H9 (cell line): ENCODE results near the gene NEK11. TPM values are rescaled to one million over a fixed set of nuclear protein-coding genes. Genes with fewer than 3 reads are reported as not detected.

ENCODE experiments used
- DNase-seq: peaks from one replicate; pipeline ENCODE4 v3.0.0-alpha.2; 2017
- H2AFZ ChIP-seq: one replicate; pipeline ENCODE4 v1.6.1; 2013; ENCODE audit warnings: mild to moderate bottlenecking, low read length, control low read depth, moderate library complexity
- H2AK5ac ChIP-seq: 2 replicates; pipeline ENCODE4 v1.6.1; 2013; ENCODE audit warnings: low read length, control low read depth, mixed read lengths; ENCODE audit not compliant: insufficient read length
- H2BK120ac ChIP-seq: one replicate; pipeline ENCODE4 v1.6.1; 2013; ENCODE audit warnings: low read depth, mild to moderate bottlenecking, low read length, control low read depth, inconsistent platforms; ENCODE audit not compliant: poor library complexity, severe bottlenecking
- H2BK12ac ChIP-seq: 2 replicates; pipeline ENCODE4 v1.6.1; 2013; ENCODE audit warnings: low read length, control low read depth, mixed read lengths, low read depth; ENCODE audit not compliant: insufficient read length
- H2BK15ac ChIP-seq: 2 replicates; pipeline ENCODE4 v1.6.1; 2013; ENCODE audit warnings: low read depth, low read length, control low read depth
- H2BK20ac ChIP-seq: one replicate; pipeline ENCODE4 v1.6.1; 2013; ENCODE audit warnings: low read depth, mild to moderate bottlenecking, low read length, control low read depth, inconsistent platforms; ENCODE audit not compliant: poor library complexity, severe bottlenecking
- H2BK5ac ChIP-seq: 2 replicates; pipeline ENCODE4 v1.6.1; 2013; ENCODE audit warnings: low read length, control low read depth, mixed read lengths; ENCODE audit not compliant: insufficient read length
- H3K14ac ChIP-seq: 2 replicates; pipeline ENCODE4 v1.6.1; 2013; ENCODE audit warnings: low read length, control low read depth; ENCODE audit not compliant: insufficient read depth
- H3K18ac ChIP-seq: 2 replicates; pipeline ENCODE4 v1.6.1; 2013; ENCODE audit warnings: low read depth, mild to moderate bottlenecking, mixed read lengths, low read length, control low read depth; ENCODE audit not compliant: insufficient read length
- H3K23ac ChIP-seq: 2 replicates; pipeline ENCODE4 v1.6.1; 2013; ENCODE audit warnings: low read length, control low read depth, mixed read lengths, low read depth; ENCODE audit not compliant: insufficient read length
- H3K23me2 ChIP-seq: 2 replicates; pipeline ENCODE4 v1.6.1; 2013; ENCODE audit warnings: low read depth, mild to moderate bottlenecking, mixed read lengths, low read length, control low read depth; ENCODE audit not compliant: insufficient read length, poor library complexity, severe bottlenecking
- H3K27ac ChIP-seq: 2 replicates; pipeline ENCODE4 v1.5.1; 2013; ENCODE audit warnings: low read length, control low read depth, mixed read lengths, low read depth; ENCODE audit not compliant: insufficient read length
- H3K27me3 ChIP-seq: 2 replicates; pipeline ENCODE4 v1.6.1; 2013; ENCODE audit warnings: low read length, control low read depth, inconsistent platforms; ENCODE audit not compliant: insufficient read depth
- H3K4ac ChIP-seq: 2 replicates; pipeline ENCODE4 v1.6.1; 2013; ENCODE audit warnings: low read depth, mild to moderate bottlenecking, control low read depth, inconsistent platforms, low read length, moderate library complexity
- H3K4me1 ChIP-seq: 2 replicates; pipeline ENCODE4 v1.6.1; 2013; ENCODE audit warnings: low read length, control low read depth, inconsistent platforms; ENCODE audit not compliant: insufficient read depth
- H3K4me2 ChIP-seq: 2 replicates; pipeline ENCODE4 v1.6.1; 2013; ENCODE audit warnings: low read length, control low read depth, mixed read lengths; ENCODE audit not compliant: insufficient read length, insufficient read depth
- H3K56ac ChIP-seq: 2 replicates; pipeline ENCODE4 v1.6.1; 2013; ENCODE audit warnings: low read depth, mild to moderate bottlenecking, mixed read lengths, low read length, control low read depth; ENCODE audit not compliant: insufficient read length
- H3K79me1 ChIP-seq: 2 replicates; pipeline ENCODE4 v1.6.1; 2013; ENCODE audit warnings: low read depth, mild to moderate bottlenecking, moderate library complexity, low read length, control low read depth, inconsistent platforms; ENCODE audit not compliant: insufficient read depth, poor library complexity, severe bottlenecking
- H3K79me2 ChIP-seq: 2 replicates; pipeline ENCODE4 v1.6.1; 2013; ENCODE audit warnings: low read length, control low read depth, inconsistent platforms; ENCODE audit not compliant: insufficient read depth
- H3K9ac ChIP-seq: 2 replicates; pipeline ENCODE4 v1.6.1; 2013; ENCODE audit warnings: low read length, control low read depth, mixed read lengths; ENCODE audit not compliant: insufficient read length; ENCODE audit errors: extremely low read depth
- H3K9me3 ChIP-seq: one replicate; pipeline ENCODE4 v1.6.1; 2013; ENCODE audit warnings: low read depth, low read length, inconsistent platforms; ENCODE audit not compliant: control insufficient read depth
- H3T11ph ChIP-seq: one replicate; pipeline ENCODE4 v1.6.1; 2013; ENCODE audit warnings: mild to moderate bottlenecking, low read length, control low read depth, inconsistent platforms
- H4K20me1 ChIP-seq: one replicate; pipeline ENCODE4 v1.6.1; 2013; ENCODE audit not compliant: control insufficient read depth, insufficient read length, insufficient read depth
- H4K5ac ChIP-seq: 2 replicates; pipeline ENCODE4 v1.6.1; 2013; ENCODE audit warnings: low read depth, mild to moderate bottlenecking, mixed read lengths, low read length, control low read depth; ENCODE audit not compliant: insufficient read length
- H4K8ac ChIP-seq: replicated peaks from 2 replicates; pipeline ENCODE4 v1.6.1; 2013; ENCODE audit warnings: low read length, control low read depth, mixed read lengths, low read depth; ENCODE audit not compliant: insufficient read length
- H4K91ac ChIP-seq: 2 replicates; pipeline ENCODE4 v1.6.1; 2013; ENCODE audit warnings: low read depth, mild to moderate bottlenecking, moderate library complexity, mixed read lengths, low read length, control low read depth; ENCODE audit not compliant: insufficient read length
- H3K27ac Mint-ChIP-seq, 3 experiments: 2 replicates in 2 of 3; 3 replicates in 1 of 3; pipeline ENCODE4 v1.8.0; 2020 to 2021; ENCODE audit warnings: mixed read lengths in 3 of 3, mild to moderate bottlenecking in 1 of 3, moderate library complexity in 1 of 3
- H3K27me3 Mint-ChIP-seq: 2 replicates; pipeline ENCODE4 v1.8.0; 2021; ENCODE audit warnings: low read depth, mild to moderate bottlenecking, moderate library complexity, mixed read lengths
- H3K36me3 Mint-ChIP-seq, 3 experiments: 2 replicates in 2 of 3; 3 replicates in 1 of 3; pipeline ENCODE4 v1.8.0; 2020 to 2021; ENCODE audit warnings: low read depth in 3 of 3, mixed read lengths in 3 of 3; ENCODE audit not compliant: insufficient read depth in 1 of 3
- H3K4me1 Mint-ChIP-seq, 2 experiments: 2 replicates each; pipeline ENCODE4 v1.8.0; 2020; ENCODE audit warnings: mixed read lengths in 2 of 2
- H3K4me3 Mint-ChIP-seq, 2 experiments: 2 replicates in 1 of 2; 3 replicates in 1 of 2; pipeline ENCODE4 v1.8.0; 2020 to 2021; ENCODE audit warnings: mild to moderate bottlenecking in 2 of 2, mixed read lengths in 2 of 2, moderate library complexity in 1 of 2
- H3K9me3 Mint-ChIP-seq, 2 experiments: 2 replicates in 1 of 2; 3 replicates in 1 of 2; pipeline ENCODE4 v1.8.0; 2020; ENCODE audit warnings: mild to moderate bottlenecking in 2 of 2, mixed read lengths in 2 of 2, moderate library complexity in 1 of 2
- CTCF ChIP-seq: fragments of 200-600 bp; sonication (generic); conservative IDR thresholded peaks from 3 replicates; pipeline ENCODE4 v1.8.0; 2021; ENCODE audit warnings: antibody characterized with exemption, mild to moderate bottlenecking
- WGBS: extraction: QIAGEN DNeasy Blood & Tissue Kit; methylation state at CpG from one replicate; pipeline ENCODE4 v1.1.7; 2013; ENCODE audit warnings: missing lambda C conversion rate, low lambda C conversion rate, mixed read lengths; ENCODE audit not compliant: insufficient read length; ENCODE audit errors: extremely low coverage; 5-methylcytosine and 5-hydroxymethylcytosine counted together
- total RNA-seq: library from RNA; stranded (reverse); gene quantifications from 2 replicates; pipeline ENCODE4 v1.2.1, GENCODE V29; 2021

Gene NEK11
- total RNA-seq, 1 experiment from 2014 or later, result 2.5 TPM

- H3K79me2 ChIP-seq, result no peaks in the 10 kb centered on the region
- H3K9me3 ChIP-seq, result no peaks in the 10 kb centered on the region
- no peaks in the 10 kb centered on the region for H3K27me3 ChIP-seq
- no peak overlapping the region for H3K4ac ChIP-seq
- H3K23ac ChIP-seq, result no peak overlapping the region
- H4K91ac ChIP-seq, result no peak overlapping the region
- no peaks in the 10 kb centered on the region for H3K23me2 ChIP-seq
- no peak overlapping the region for H3K9ac ChIP-seq
- no peaks in the 10 kb centered on the region for H3K79me1 ChIP-seq
- no peak overlapping the region for H2BK5ac ChIP-seq
- H2AK5ac ChIP-seq, result no peak overlapping the region
- no peaks in the 10 kb centered on the region for H4K20me1 ChIP-seq
- H2BK20ac ChIP-seq, result no peak overlapping the region
- H3K18ac ChIP-seq, result no peak overlapping the region
- H2AFZ ChIP-seq, result no peak overlapping the region
- no peak overlapping the region for H3K56ac ChIP-seq
- no peaks in the 10 kb centered on the region for H3K36me3 Mint-ChIP-seq
- no peak overlapping the region for H3T11ph ChIP-seq
- no peak overlapping the region for H3K27ac ChIP-seq
- no peak overlapping the region for H2BK15ac ChIP-seq
- no peak overlapping the region for H2BK120ac ChIP-seq
- WGBS, result no CpG with 5 or more reads among the region's 1 CpG
- H4K8ac ChIP-seq, result no peak overlapping the region
- H3K4me3 Mint-ChIP-seq, result no peak overlapping the region
- no peak overlapping the region for H3K14ac ChIP-seq
- H3K9me3 Mint-ChIP-seq, result no peaks in the 10 kb centered on the region
- no peak for TF ChIP-seq CTCF
- H2BK12ac ChIP-seq, result no peak overlapping the region
- no peak for DNase-seq
- no peak overlapping the region for H3K27ac Mint-ChIP-seq
- peaks cover 18% of the 10 kb centered on the region for H3K27me3 Mint-ChIP-seq
- no peak overlapping the region for H4K5ac ChIP-seq
- H3K4me1 Mint-ChIP-seq, result no peaks in the 10 kb centered on the region
- no peak overlapping the region for H3K4me2 ChIP-seq
- no peaks in the 10 kb centered on the region for H3K4me1 ChIP-seq
Measured at GRCh38 chr3:131299836-131300235, 273.2 kb downstream of the NEK11 start.
